Upper lobe of right lung (tissue), 1 donor: ENCODE measurements around the gene USP10. TPM values are rescaled to one million over a fixed set of nuclear protein-coding genes. Genes with fewer than 3 reads are reported as not detected.

Experiments
- ATAC-seq: fragments of 200-7000 bp; cut with Tn5 transposase; one replicate; pipeline ENCODE4 v1.9.1; 2020; ENCODE audit warnings: mild to moderate bottlenecking, moderate library complexity
- DNase-seq: peaks from one replicate; pipeline ENCODE4 v3.0.0-alpha.2; 2020
- H3K27ac ChIP-seq: fragments of 200-600 bp; one replicate; pipeline ENCODE4 v1.8.0; 2022
- H3K27me3 ChIP-seq: fragments of 200-600 bp; one replicate; pipeline ENCODE4 v1.8.0; 2022; ENCODE audit warnings: mild to moderate bottlenecking
- H3K36me3 ChIP-seq: fragments of 200-600 bp; one replicate; pipeline ENCODE4 v1.8.0; 2022
- H3K4me1 ChIP-seq: fragments of 200-600 bp; one replicate; pipeline ENCODE4 v1.8.0; 2022
- H3K4me3 ChIP-seq: fragments of 200-600 bp; one replicate; pipeline ENCODE4 v1.8.0; 2022; ENCODE audit warnings: mild to moderate bottlenecking
- H3K9me3 ChIP-seq: fragments of 200-600 bp; one replicate; pipeline ENCODE4 v1.8.0; 2022
- CTCF ChIP-seq: fragments of 200-600 bp; IDR thresholded peaks from one replicate; pipeline ENCODE4 v1.8.0; 2022; ENCODE audit warnings: antibody characterized with exemption
- intact Hi-C: fragments of 100-400 bp; cut with DNase I; formaldehyde crosslinking; loops from one replicate; pipeline ENCODE4 v1.11.0; 2022
- total RNA-seq: library from RNA; stranded (reverse); fragmentation: NEBNext Ultra II Directional; extraction: Animal tissue kit (Norgen Biotek cat#: 25700); gene quantifications from one replicate; pipeline ENCODE4 v1.2.1, GENCODE V29; 2021
- donor health status: DM: no; HTN: yes; CAD: no; lungs with severe emphysema.

The USP10 gene
- total RNA-seq, 1 donor from 2014 or later: 59.6 TPM

GRCh38 chr16:84761448-84762368, 61.9 kb downstream of the USP10 start:
- ATAC-seq: no peak

GRCh38 chr16:84763164-84763563, 63.4 kb downstream of the USP10 start:
- ATAC-seq (no peak), DNase-seq (no peak)
- peaks cover 21% of the 10 kb centered on the region for H3K4me1 ChIP-seq
- no peaks in the 10 kb centered on the region for H3K9me3 ChIP-seq
- H3K36me3 ChIP-seq: peaks cover 63% of the 10 kb centered on the region
- intact Hi-C loops: no loop called here
- no peak for TF ChIP-seq CTCF
- no peak overlapping the region for H3K4me3 ChIP-seq
- no peak overlapping the region for H3K27ac ChIP-seq
- H3K27me3 ChIP-seq: no peaks in the 10 kb centered on the region

More at GRCh38 chr16:84761448-84762368, 61.9 kb downstream of the USP10 start:
- intact Hi-C loops: no loop called here
- TF ChIP-seq CTCF: no peak
- Histone ChIP-seq H3K36me3 (peaks cover 57% of the 10 kb centered on the region), H3K9me3 (no peaks in the 10 kb centered on the region), H3K4me1 (peaks cover 13% of the 10 kb centered on the region), H3K27me3 (no peaks in the 10 kb centered on the region), H3K4me3 (no peak overlapping the region), H3K27ac (no peak overlapping the region)
- DNase-seq: no peak

- H3K36me3 ChIP-seq: peaks cover 68% of the 10 kb centered on the region
- no peak for ATAC-seq
- H3K4me1 ChIP-seq: peaks cover 18% of the 10 kb centered on the region
- H3K27ac ChIP-seq: no peak overlapping the region
- H3K9me3 ChIP-seq: no peaks in the 10 kb centered on the region
- H3K27me3 ChIP-seq: no peaks in the 10 kb centered on the region
- H3K4me3 ChIP-seq: no peak overlapping the region
- DNase-seq: no peak
- intact Hi-C loops: no loop called here
- no peak for TF ChIP-seq CTCF
Measured at GRCh38 chr16:84763629-84764028, 63.8 kb downstream of the USP10 start.

GRCh38 chr16:84764970-84765369, 65.2 kb downstream of the USP10 start:
- no peak overlapping the region for H3K4me3 ChIP-seq
- intact Hi-C loops: no loop called here
- peaks cover 76% of the 10 kb centered on the region for H3K36me3 ChIP-seq
- H3K4me1 ChIP-seq: peaks cover 8% of the 10 kb centered on the region
- no peak for TF ChIP-seq CTCF
- ATAC-seq: no peak
- H3K9me3 ChIP-seq: no peaks in the 10 kb centered on the region
- H3K27me3 ChIP-seq: no peaks in the 10 kb centered on the region
- no peak for DNase-seq
- H3K27ac ChIP-seq: no peak overlapping the region

- H3K4me3 ChIP-seq: no peak overlapping the region
- H3K4me1 ChIP-seq: peaks cover 8% of the 10 kb centered on the region
- intact Hi-C loops: no loop called here
- ATAC-seq: no peak
- no peaks in the 10 kb centered on the region for H3K27me3 ChIP-seq
- no peak for DNase-seq
- TF ChIP-seq CTCF: no peak
- no peak overlapping the region for H3K27ac ChIP-seq
- peaks cover 74% of the 10 kb centered on the region for H3K36me3 ChIP-seq
- no peaks in the 10 kb centered on the region for H3K9me3 ChIP-seq
Measured at GRCh38 chr16:84765616-84766580, 66.1 kb downstream of the USP10 start.
